ENCODE results near the gene PTP4A1. TPM values are rescaled to one million over a fixed set of nuclear protein-coding genes. Genes with fewer than 3 reads are reported as not detected.
"Not testable (repeated sequence)": the region's sequence is repeated elsewhere in the genome, so short reads cannot be mapped to it uniquely, and the experiment has no call there.

PTP4A1 gene
- total RNA-seq, 2 donors from 2014 or later, result 37.2 to 42.6 TPM

GRCh38 chr6:63584125-63584514 is 11.8 kb downstream of the PTP4A1 start:
- H3K36me3 Mint-ChIP-seq (ENCODE audit: low read depth), result peaks cover 20% of the 10 kb centered on the region

GRCh38 chr6:63584566-63584965 is 12.3 kb downstream of the PTP4A1 start:
- no peak overlapping the region for H3K9ac ChIP-seq (ENCODE audit: extremely low read depth, low read length, poor library complexity, severe bottlenecking)
- H3K36me3 ChIP-seq (ENCODE audit: control insufficient read depth, insufficient read depth, low read length), result peaks cover 40% of the 10 kb centered on the region
- TF ChIP-seq CTCF (conservative IDR thresholded peaks at IDR 0.05), result no peak
- Mint-ChIP-seq H3K4me3 (no peak overlapping the region), H3K9me3 (no peaks in the 10 kb centered on the region), H3K36me3 (ENCODE audit: low read depth) (peaks cover 17% of the 10 kb centered on the region), H3K4me1 (no peaks in the 10 kb centered on the region), H3K27me3 (ENCODE audit: insufficient read depth) (peaks cover 14% of the 10 kb centered on the region), H3K27ac (no peak overlapping the region)
- H3K4me3 ChIP-seq (ENCODE audit: low read length), result no peak overlapping the region
- WGBS, 2 experiments (ENCODE audit: insufficient coverage in 1 of 2, insufficient read length in 1 of 2), result 96 to 100% methylated on average over 4 to 8 of the region's 8 CpGs
- no peaks in the 10 kb centered on the region for H3K4me1 ChIP-seq (ENCODE audit: control insufficient read depth, insufficient read depth, low read length)
- H3K9me3 ChIP-seq (ENCODE audit: control insufficient read depth, low read length), result no peaks in the 10 kb centered on the region
- no peaks in the 10 kb centered on the region for H3K27me3 ChIP-seq (ENCODE audit: control insufficient read depth, insufficient read depth, low read length, poor library complexity, severe bottlenecking)
- DNase-seq, result no peak
- no peak overlapping the region for H3K27ac ChIP-seq (ENCODE audit: low read depth, low read length)

More at GRCh38 chr6:63584125-63584514, 11.8 kb downstream of the PTP4A1 start:
- Mint-ChIP-seq H3K9me3 (no peaks in the 10 kb centered on the region), H3K4me1 (no peaks in the 10 kb centered on the region), H3K4me3 (no peak overlapping the region), H3K27me3 (ENCODE audit: insufficient read depth) (peaks cover 14% of the 10 kb centered on the region), H3K27ac (no peak overlapping the region)
- Histone ChIP-seq H3K4me3 (ENCODE audit: low read length) (no peak overlapping the region), H3K9me3 (ENCODE audit: control insufficient read depth, low read length) (no peaks in the 10 kb centered on the region), H3K27ac (ENCODE audit: low read depth, low read length) (no peak overlapping the region), H3K9ac (ENCODE audit: extremely low read depth, low read length, poor library complexity, severe bottlenecking) (no peak overlapping the region), H3K4me1 (ENCODE audit: control insufficient read depth, insufficient read depth, low read length) (no peaks in the 10 kb centered on the region), H3K27me3 (ENCODE audit: control insufficient read depth, insufficient read depth, low read length, poor library complexity, severe bottlenecking) (no peaks in the 10 kb centered on the region), H3K36me3 (ENCODE audit: control insufficient read depth, insufficient read depth, low read length) (peaks cover 45% of the 10 kb centered on the region)
- no peak for DNase-seq
- TF ChIP-seq CTCF (conservative IDR thresholded peaks at IDR 0.05), result no peak
- 92 to 100% methylated on average over 3 to 4 of the region's 4 CpGs for WGBS, 2 experiments (ENCODE audit: insufficient coverage in 1 of 2, insufficient read length in 1 of 2)

GRCh38 chr6:63585652-63586051 is 13.4 kb downstream of the PTP4A1 start:
- peaks cover 14% of the 10 kb centered on the region for H3K27me3 Mint-ChIP-seq (ENCODE audit: insufficient read depth)
- not testable (repeated sequence) for H3K27ac ChIP-seq (ENCODE audit: low read depth, low read length); H3K4me1 Mint-ChIP-seq; H3K27me3 ChIP-seq (ENCODE audit: control insufficient read depth, insufficient read depth, low read length, poor library complexity, severe bottlenecking); H3K9me3 ChIP-seq (ENCODE audit: control insufficient read depth, low read length); H3K9ac ChIP-seq (ENCODE audit: extremely low read depth, low read length, poor library complexity, severe bottlenecking); H3K4me1 ChIP-seq (ENCODE audit: control insufficient read depth, insufficient read depth, low read length); H3K27ac Mint-ChIP-seq; H3K4me3 Mint-ChIP-seq; DNase-seq; H3K4me3 ChIP-seq (ENCODE audit: low read length); H3K36me3 Mint-ChIP-seq (ENCODE audit: low read depth); H3K9me3 Mint-ChIP-seq
- 94% methylated on average over 2 of the region's 2 CpGs; no CpG with 5 or more reads in 1 of the 2 experiments for WGBS, 2 experiments (ENCODE audit: insufficient coverage in 1 of 2, insufficient read length in 1 of 2)
- peaks cover 29% of the 10 kb centered on the region for H3K36me3 ChIP-seq (ENCODE audit: control insufficient read depth, insufficient read depth, low read length)

GRCh38 chr6:63589952-63590411 is 17.7 kb downstream of the PTP4A1 start:
- Mint-ChIP-seq H3K9me3 (no peaks in the 10 kb centered on the region), H3K36me3 (ENCODE audit: low read depth) (no peaks in the 10 kb centered on the region), H3K27ac (no peak overlapping the region), H3K4me1 (no peaks in the 10 kb centered on the region), H3K27me3 (ENCODE audit: insufficient read depth) (peaks cover 14% of the 10 kb centered on the region), H3K4me3 (no peak overlapping the region)
- no peaks in the 10 kb centered on the region for H3K9me3 ChIP-seq (ENCODE audit: control insufficient read depth, low read length)
- no peaks in the 10 kb centered on the region for H3K27me3 ChIP-seq (ENCODE audit: control insufficient read depth, insufficient read depth, low read length, poor library complexity, severe bottlenecking)
- no peak overlapping the region for H3K9ac ChIP-seq (ENCODE audit: extremely low read depth, low read length, poor library complexity, severe bottlenecking)
- no peaks in the 10 kb centered on the region for H3K36me3 ChIP-seq (ENCODE audit: control insufficient read depth, insufficient read depth, low read length)
- 83% methylated on average over 2 of the region's 2 CpGs; no CpG with 5 or more reads in 1 of the 2 experiments for WGBS, 2 experiments (ENCODE audit: insufficient coverage in 1 of 2, insufficient read length in 1 of 2)
- H3K4me1 ChIP-seq (ENCODE audit: control insufficient read depth, insufficient read depth, low read length), result no peaks in the 10 kb centered on the region
- H3K4me3 ChIP-seq (ENCODE audit: low read length), result no peak overlapping the region
- DNase-seq, result no peak
- H3K27ac ChIP-seq (ENCODE audit: low read depth, low read length), result peak overlapping the region; percentile 14
- no peak for TF ChIP-seq CTCF (conservative IDR thresholded peaks at IDR 0.05)

Data from endodermal cell (in vitro differentiated cells).